Pulmonary artery endothelial cell (primary cell): ENCODE results near the gene PAK3. TPM values are rescaled to one million over a fixed set of nuclear protein-coding genes. Genes with fewer than 3 reads are reported as not detected.

Experiments
- DNase-seq: peaks from one replicate; pipeline ENCODE4 v3.0.0-alpha.2; 2011; ENCODE audit warnings: low read depth, low spot score
- total RNA-seq: library from RNA; depleted of rRNA; stranded (reverse); fragments of >200 nt; gene quantifications from 2 replicates; pipeline ENCODE4 v1.2.3, GENCODE V29; 2014

The PAK3 gene
- total RNA-seq, 1 donor from 2014 or later: 0.26 TPM

DNA sequence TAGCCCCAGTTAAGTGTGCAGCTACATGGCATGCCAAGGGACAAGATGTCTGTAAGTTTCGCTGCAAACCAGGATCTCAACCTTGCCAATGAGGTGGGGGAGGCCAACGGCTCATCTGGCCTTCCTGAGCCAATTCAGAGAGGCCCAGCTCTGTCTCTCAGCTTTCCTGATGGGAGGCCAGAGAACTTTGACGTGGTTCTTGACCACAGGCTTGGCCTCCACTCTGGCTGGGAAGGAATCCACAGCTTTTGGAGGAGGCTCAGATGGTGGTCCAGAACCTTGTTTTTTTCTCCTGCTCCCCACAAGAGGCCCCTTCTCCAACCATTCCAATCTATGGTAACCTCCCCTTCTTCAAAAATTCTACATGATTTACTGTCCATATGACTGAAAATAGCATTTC is 164.5 kb downstream of the PAK3 start:
- DNase-seq: no peak

DNA sequence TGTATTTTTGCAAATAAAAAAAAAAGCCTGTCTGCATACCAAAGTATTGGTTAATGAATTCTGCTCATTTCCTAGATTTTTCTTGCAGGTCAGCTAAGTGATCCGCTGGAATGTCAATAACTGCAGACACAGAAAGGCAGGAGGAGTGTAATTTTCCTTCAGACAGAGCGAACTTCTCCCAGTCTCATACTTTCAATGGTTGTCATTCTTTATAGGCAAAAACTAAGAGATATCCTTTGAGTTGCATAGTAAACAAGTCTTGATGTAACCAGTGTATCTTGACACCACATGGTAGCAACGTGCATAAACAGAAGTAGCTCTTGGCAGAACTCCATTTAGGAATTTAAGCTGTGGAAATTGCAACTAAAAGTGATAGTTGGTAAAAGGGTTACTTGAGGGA is 166.1 kb downstream of the PAK3 start:
- no peak for DNase-seq

DNA sequence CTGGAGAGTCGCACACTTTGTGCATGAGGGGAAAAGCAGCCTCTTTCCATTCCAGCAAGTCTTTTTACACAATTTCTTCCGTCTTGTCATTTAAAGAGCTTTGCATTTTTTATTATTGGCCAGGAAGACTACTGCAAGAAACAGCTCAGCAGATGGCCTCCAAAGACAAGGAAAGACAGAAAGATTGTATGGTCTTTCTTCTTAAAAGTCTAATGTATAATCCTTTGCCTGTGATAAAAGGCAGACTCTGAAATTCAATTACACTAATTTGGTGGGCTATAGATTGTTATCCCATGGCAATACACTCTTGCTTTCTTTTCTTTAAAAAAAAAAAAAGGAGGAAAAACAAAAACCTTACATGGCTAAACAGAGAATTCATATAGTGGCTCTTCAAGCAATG is 168.4 kb downstream of the PAK3 start:
- DNase-seq: no peak

DNA sequence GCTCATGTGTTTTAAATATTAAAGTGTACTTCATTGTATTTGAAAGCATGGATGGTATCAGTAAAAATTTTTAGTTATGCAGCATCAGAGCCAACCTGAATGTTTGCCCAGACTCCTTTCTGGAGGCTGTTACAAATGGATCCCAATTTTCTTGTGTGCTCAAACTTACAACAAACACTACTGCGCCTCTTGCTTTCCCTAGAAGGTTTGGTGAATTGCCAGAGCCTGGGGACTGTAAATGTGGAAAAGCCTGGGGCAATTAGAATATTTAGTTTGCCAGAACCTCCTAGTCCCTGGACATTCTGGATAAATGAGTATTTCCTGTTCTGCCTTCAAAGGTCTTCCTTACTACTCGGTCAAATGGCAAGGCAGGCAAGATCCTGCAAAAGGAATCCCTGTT is 169.5 kb downstream of the PAK3 start:
- DNase-seq: no peak

DNA sequence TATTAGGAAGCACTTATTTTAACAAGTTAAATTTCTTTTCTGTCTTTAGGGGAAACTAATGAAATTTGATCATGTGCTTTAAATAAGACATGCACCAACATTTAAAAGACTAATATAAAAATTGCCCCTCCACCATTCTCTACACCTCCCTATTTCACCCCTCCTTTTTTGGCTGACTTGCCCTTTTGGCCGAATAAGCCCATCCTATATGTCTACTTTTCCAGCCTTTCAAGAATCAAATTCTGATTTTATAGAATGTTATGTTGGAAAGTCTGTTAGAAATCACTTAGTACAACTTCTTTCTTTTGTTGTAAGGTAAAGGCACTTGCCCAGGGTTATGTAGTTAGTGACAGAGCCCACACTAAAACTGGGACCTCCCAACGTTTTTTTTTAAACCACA is 172.5 kb downstream of the PAK3 start:
- DNase-seq: no peak

DNA sequence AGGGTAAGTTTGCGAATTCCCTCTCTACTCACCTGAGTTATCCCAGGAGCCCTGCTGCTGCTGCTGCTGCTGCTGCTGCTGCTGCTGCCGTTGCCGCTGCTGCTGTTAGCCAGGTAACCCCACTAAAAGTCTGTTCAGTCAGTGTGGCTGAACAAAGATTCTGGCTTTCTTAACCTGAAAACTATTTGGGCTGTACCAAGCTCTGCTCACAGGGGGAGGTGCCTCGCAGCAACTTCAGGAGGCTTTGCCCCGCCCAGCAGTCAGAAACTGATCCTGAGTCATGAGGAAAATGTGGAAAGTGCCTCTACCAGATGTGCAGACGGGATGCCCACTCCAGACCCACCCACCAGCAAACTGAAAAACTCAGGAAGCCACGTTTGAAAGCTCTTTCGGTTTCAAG is 174.3 kb downstream of the PAK3 start, which contains the start of gene CAPN6:
CAPN6 (minus strand) TSS at position 145 of the 400 bp plus-strand sequence. CDS start 6,547 bp downstream, outside the sequence.
- no peak for DNase-seq

Other genes with a start within 250 kb of the PAK3 start
- gene CAPN6, start 174.3 kb downstream of the PAK3 start, total RNA-seq: not detected in 2 replicates